ENCODE results near the gene PRR29. TPM values are rescaled to one million over a fixed set of nuclear protein-coding genes. Genes with fewer than 3 reads are reported as not detected.
A peak's percentile ranks its signal among the peaks of the same experiment; 100 is the strongest.

The PRR29 gene
- total and polyA plus RNA-seq, 2 donors (not counting 3 experiments of a cell fraction or from before 2014, with no cell fraction given), result 0.39 to 1.2 TPM

GRCh38 chr17:63973930-63974593, 24.1 kb upstream of the PRR29 start:
- H3K4me2 ChIP-seq (ENCODE audit: insufficient read depth, low read length), result peak overlapping the region; percentile 33
- no peaks in the 10 kb centered on the region for H3K9me1 ChIP-seq (replicated peaks; ENCODE audit: control insufficient read depth, extremely low read depth, insufficient read depth, low read length)
- H3K27ac ChIP-seq (ENCODE audit: insufficient read depth, low read depth, low read length), result no peak overlapping the region
- ChIA-PET POLR2A (no interaction called here), CTCF (interaction anchor here (0.8 to 4.8 kb wide), 5 partner anchors 10 to 160 kb away, joined by 3 to 27 read pairs (median 4); no protein-coding TSS in a partner anchor)
- H3K9ac ChIP-seq (replicated peaks; ENCODE audit: extremely low read depth, insufficient read depth, low read length), result no peak overlapping the region
- intact Hi-C loops (cut with micrococcal nuclease) (no loop called here), dilution Hi-C loops (cut with MboI; ENCODE audit: extremely low pct_ligation_motif_present, low sequenced_read_pairs) (no loop called here)
- DNase-seq (ENCODE audit: low read depth, low spot score) (no peak), FAIRE-seq (no peak)
- TF ChIP-seq CTCF (IDR thresholded peaks at IDR 0.05; ENCODE audit: extremely low read depth in 1 of 2, insufficient read depth in 1 of 2, low read depth in 1 of 2, low read length in 2 of 2), result no peak
- no peak for TF ChIP-seq MYC (IDR thresholded peaks at IDR 0.05; ENCODE audit: low read depth, low read length)
- no peak for TF ChIP-seq POLR2AphosphoS5 (IDR thresholded peaks at IDR 0.05; ENCODE audit: insufficient read depth, low read depth, low read length)
- TF ChIP-seq JUN (IDR thresholded peaks at IDR 0.05; ENCODE audit: borderline replicate concordance, insufficient read depth, insufficient read length, low read depth), result no peak
- no peak for TF ChIP-seq POLR2A (IDR thresholded peaks at IDR 0.05; ENCODE audit: low read depth, low read length)
- no peak for TF ChIP-seq EZH2 (IDR thresholded peaks at IDR 0.05; ENCODE audit: borderline replicate concordance, low read depth, low read length, severe bottlenecking)
- no peak for TF ChIP-seq FOS (IDR thresholded peaks at IDR 0.05; ENCODE audit: borderline replicate concordance, insufficient read depth, low read length)
- no peak for TF ChIP-seq GATA2 (IDR thresholded peaks at IDR 0.05; ENCODE audit: insufficient read depth, insufficient read length, low read depth, low read length)
- no peak for TF ChIP-seq MAX (IDR thresholded peaks at IDR 0.05; ENCODE audit: insufficient read depth, insufficient read length)
- H3K27me3 ChIP-seq (ENCODE audit: control insufficient read depth in 2 of 2, insufficient read depth in 2 of 2, low read length in 2 of 2), result no peaks in the 10 kb centered on the region
- H2AFZ ChIP-seq (ENCODE audit: low read depth, low read length), result no peak overlapping the region
- no peak overlapping the region for H3K4me3 ChIP-seq (replicated peaks in 1 of 3; ENCODE audit: insufficient read depth in 1 of 3, low read depth in 1 of 3, low read length in 3 of 3)
- no peaks in the 10 kb centered on the region for H3K9me3 ChIP-seq (replicated peaks; ENCODE audit: control insufficient read depth, insufficient read depth, low read length)
- BruUV-seq (replicated peaks), result no TSS peak
- peaks cover 13% of the 10 kb centered on the region for H3K4me1 ChIP-seq (ENCODE audit: control insufficient read depth, extremely low read depth, insufficient read depth, low read length)
- no peaks in the 10 kb centered on the region for H4K20me1 ChIP-seq (replicated peaks; ENCODE audit: control insufficient read depth, extremely low read depth, insufficient read depth, low read length)
- no peaks in the 10 kb centered on the region for H3K79me2 ChIP-seq (ENCODE audit: control insufficient read depth, insufficient read depth, low read length)
- no peaks in the 10 kb centered on the region for H3K36me3 ChIP-seq (ENCODE audit: control insufficient read depth in 2 of 2, extremely low read depth in 1 of 2, insufficient read depth in 2 of 2, low read length in 2 of 2)
